H1 (cell line): ENCODE results near the gene RANBP9. TPM values are rescaled to one million over a fixed set of nuclear protein-coding genes. Genes with fewer than 3 reads are reported as not detected.

ENCODE experiments used
- CTCF ChIA-PET: fragments of 300-600 bp; sonication (Branson Sonifier 250); formaldehyde crosslinking; loops from one replicate; lab custom pipeline; 2021; ENCODE audit not compliant: partially characterized antibody; lab: Charles Lee
- POLR2A ChIA-PET: fragments of 300-600 bp; sonication (Branson Sonifier 250); formaldehyde crosslinking; loops from one replicate; lab custom pipeline; 2021; ENCODE audit warnings: inconsistent platforms; ENCODE audit not compliant: partially characterized antibody; lab: Charles Lee
- DNase-seq, 2 experiments: peaks; one replicate each; pipeline versions ENCODE4 v3.0.0 to v3.0.0-alpha.2; 2010 to 2022; ENCODE audit warnings: low spot score in 2 of 2, low read depth in 1 of 2, mixed read lengths in 1 of 2
- FAIRE-seq: peaks from 2 replicates; lab custom pipeline; 2011; peaks lifted over from hg19 to GRCh38; lab: Jason Lieb, UNC
- H2AFZ ChIP-seq: 2 replicates; pipeline ENCODE4 v1.8.1; 2012; ENCODE audit warnings: low read length, inconsistent platforms
- H2AK5ac ChIP-seq: 2 replicates; pipeline ENCODE4 v1.6.1; 2013; ENCODE audit warnings: low read depth, low read length
- H2BK120ac ChIP-seq: replicated peaks from 2 replicates; pipeline ENCODE3; 2013; ENCODE audit warnings: low read depth, low read length, inconsistent platforms
- H2BK12ac ChIP-seq: 2 replicates; pipeline ENCODE4 v1.6.1; 2013; ENCODE audit warnings: low read depth, low read length
- H2BK15ac ChIP-seq: 2 replicates; pipeline ENCODE4 v1.6.1; 2013; ENCODE audit warnings: low read length
- H2BK20ac ChIP-seq: 2 replicates; pipeline ENCODE4 v1.6.1; 2013; ENCODE audit warnings: low read length
- H2BK5ac ChIP-seq: 2 replicates; pipeline ENCODE4 v1.6.1; 2013; ENCODE audit warnings: low read depth, low read length
- H3K14ac ChIP-seq: 2 replicates; pipeline ENCODE4 v1.6.1; 2013; ENCODE audit warnings: inconsistent platforms; ENCODE audit not compliant: insufficient read length
- H3K18ac ChIP-seq: 2 replicates; pipeline ENCODE4 v1.6.1; 2013; ENCODE audit warnings: low read length; ENCODE audit errors: extremely low read depth
- H3K23ac ChIP-seq: 2 replicates; pipeline ENCODE4 v1.6.1; 2013; ENCODE audit warnings: inconsistent platforms; ENCODE audit not compliant: insufficient read length
- H3K23me2 ChIP-seq: 2 replicates; pipeline ENCODE4 v1.6.1; 2013; ENCODE audit warnings: low read depth, low read length
- H3K27ac ChIP-seq: 2 replicates; pipeline ENCODE4 v1.6.1; 2011; ENCODE audit warnings: low read depth, low read length, inconsistent platforms
- H3K27me3 ChIP-seq, 4 experiments: replicated peaks in 1 of 4; 1 replicate in 1 of 4; 2 replicates in 3 of 4; pipeline versions ENCODE4 v1.6.1 to v1.8.1; 2011 to 2013; ENCODE audit warnings: low read length in 3 of 4, mild to moderate bottlenecking in 3 of 4, inconsistent platforms in 2 of 4, mixed read lengths in 2 of 4, moderate library complexity in 1 of 4; ENCODE audit not compliant: control insufficient read depth in 3 of 4, insufficient read depth in 3 of 4; ENCODE audit errors: extremely low read depth in 1 of 4
- H3K36me3 ChIP-seq, 4 experiments: 2 replicates each; pipeline versions ENCODE4 v1.6.1 to v1.8.1; 2011 to 2013; ENCODE audit warnings: mild to moderate bottlenecking in 4 of 4, low read length in 3 of 4, moderate library complexity in 2 of 4, control low read depth in 1 of 4, inconsistent platforms in 1 of 4; ENCODE audit not compliant: insufficient read depth in 4 of 4, control insufficient read depth in 2 of 4
- H3K4ac ChIP-seq: replicated peaks from 2 replicates; pipeline ENCODE3; 2013; ENCODE audit warnings: low read length, low read depth, mixed read lengths, inconsistent platforms; ENCODE audit not compliant: insufficient read length
- H3K4me1 ChIP-seq, 4 experiments: replicated peaks in 1 of 4; 1 replicate in 1 of 4; 2 replicates in 3 of 4; pipeline versions ENCODE4 v1.6.1 to v1.8.1; 2011 to 2013; ENCODE audit warnings: low read length in 3 of 4, inconsistent platforms in 2 of 4, mixed read lengths in 1 of 4; ENCODE audit not compliant: insufficient read depth in 4 of 4, control insufficient read depth in 3 of 4
- H3K4me2 ChIP-seq, 2 experiments: 2 replicates each; pipeline versions ENCODE4 v1.6.1 to v1.8.1; 2011 to 2013; ENCODE audit warnings: low read depth in 2 of 2, low read length in 2 of 2, control low read depth in 1 of 2, inconsistent platforms in 1 of 2, mild to moderate bottlenecking in 1 of 2; ENCODE audit not compliant: insufficient read depth in 1 of 2
- H3K4me3 ChIP-seq, 4 experiments: fragments of 200-600, 300-600 bp in 1 of 4; sonication (generic), shearing (Covaris generic), sonication (Bioruptor Twin) in 1 of 4; 2 replicates each; pipeline versions ENCODE4 v1.5.1 to v1.8.1; 2011 to 2016; ENCODE audit warnings: low read length in 4 of 4, low read depth in 3 of 4, control low read depth in 2 of 4, inconsistent platforms in 2 of 4, mild to moderate bottlenecking in 2 of 4, mixed read lengths in 1 of 4, moderate library complexity in 1 of 4; ENCODE audit not compliant: insufficient read depth in 2 of 4; ENCODE audit errors: extremely low read depth in 1 of 4
- H3K56ac ChIP-seq: replicated peaks from 2 replicates; pipeline ENCODE3; 2013; ENCODE audit warnings: low read depth, mild to moderate bottlenecking, mixed read lengths, low read length, inconsistent platforms; ENCODE audit not compliant: insufficient read length
- H3K79me1 ChIP-seq: 2 replicates; pipeline ENCODE4 v1.6.1; 2013; ENCODE audit warnings: low read depth, low read length, control low read depth
- H3K79me2 ChIP-seq, 2 experiments: 2 replicates each; pipeline versions ENCODE4 v1.6.1 to v1.8.1; 2012 to 2013; ENCODE audit warnings: low read length in 2 of 2, mild to moderate bottlenecking in 2 of 2, inconsistent platforms in 1 of 2; ENCODE audit not compliant: insufficient read depth in 2 of 2, control insufficient read depth in 1 of 2
- H3K9ac ChIP-seq, 4 experiments: replicated peaks in 1 of 4; 1 replicate in 1 of 4; 2 replicates in 3 of 4; pipeline versions ENCODE4 v1.6.1 to v1.8.1; 2011 to 2013; ENCODE audit warnings: low read depth in 3 of 4, low read length in 3 of 4, control low read depth in 2 of 4, mild to moderate bottlenecking in 2 of 4, moderate library complexity in 2 of 4, inconsistent platforms in 1 of 4; ENCODE audit errors: extremely low read depth in 1 of 4
- H3K9me3 ChIP-seq, 2 experiments: 2 replicates each; pipeline versions ENCODE4 v1.6.1 to v1.8.1; 2012 to 2013; ENCODE audit warnings: mild to moderate bottlenecking in 2 of 2, moderate library complexity in 2 of 2, control low read depth in 1 of 2, inconsistent platforms in 1 of 2, low read depth in 1 of 2, low read length in 1 of 2, mixed read lengths in 1 of 2; ENCODE audit not compliant: insufficient read depth in 2 of 2
- H4K20me1 ChIP-seq, 2 experiments: replicated peaks in 1 of 2; 2 replicates each; pipeline versions ENCODE3 to v1.8.1; 2011 to 2013; ENCODE audit warnings: inconsistent platforms in 2 of 2, low read length in 2 of 2, mild to moderate bottlenecking in 1 of 2; ENCODE audit not compliant: insufficient read depth in 2 of 2, control insufficient read depth in 1 of 2
- H4K5ac ChIP-seq: 2 replicates; pipeline ENCODE4 v1.6.1; 2013; ENCODE audit warnings: low read length, low read depth, mixed read lengths, inconsistent platforms; ENCODE audit not compliant: insufficient read length
- H4K8ac ChIP-seq: 2 replicates; pipeline ENCODE4 v1.8.0; 2013; ENCODE audit warnings: mild to moderate bottlenecking, moderate library complexity, low read length, inconsistent platforms; ENCODE audit not compliant: insufficient read depth; ENCODE audit errors: extremely low read depth
- H4K91ac ChIP-seq: replicated peaks from 2 replicates; pipeline ENCODE3; 2013; ENCODE audit warnings: low read length, mixed read lengths, inconsistent platforms; ENCODE audit not compliant: insufficient read length
- ATF3 ChIP-seq: IDR thresholded peaks from 2 replicates; pipeline ENCODE4 v1.6.1; 2011; ENCODE audit warnings: low read depth, mild to moderate bottlenecking, low read length; ENCODE audit not compliant: insufficient read depth
- BRCA1 ChIP-seq: IDR thresholded peaks from 2 replicates; pipeline ENCODE4 v1.6.1; 2012; ENCODE audit warnings: low read depth, low read length, improper control_type of control experiment
- EP300 ChIP-seq, 2 experiments: IDR thresholded peaks; 1 replicate in 1 of 2; 2 replicates in 1 of 2; pipeline ENCODE4 v1.6.1; 2011 to 2012; ENCODE audit warnings: low read depth in 2 of 2, low read length in 2 of 2, mild to moderate bottlenecking in 2 of 2, borderline replicate concordance in 1 of 2, inconsistent platforms in 1 of 2, moderate library complexity in 1 of 2
- HDAC2 ChIP-seq, 2 experiments: fragments of 300-600 bp in 1 of 2; sonication (generic) in 1 of 2; IDR thresholded peaks; 2 replicates each; pipeline ENCODE4 v1.6.1; 2011 to 2012; ENCODE audit warnings: low read depth in 2 of 2, low read length in 2 of 2, mild to moderate bottlenecking in 2 of 2, moderate library complexity in 2 of 2, borderline replicate concordance in 1 of 2, inconsistent platforms in 1 of 2
- JUND ChIP-seq: IDR thresholded peaks from 2 replicates; pipeline ENCODE4 v1.6.1; 2011; ENCODE audit warnings: mild to moderate bottlenecking, improper control_type of control experiment, low read length
- KDM4A ChIP-seq: IDR thresholded peaks from one replicate; pipeline ENCODE4 v1.7.1; 2012; ENCODE audit warnings: low read depth, mild to moderate bottlenecking, moderate library complexity, low read length, inconsistent platforms; ENCODE audit not compliant: severe bottlenecking
- RBBP5 ChIP-seq: IDR thresholded peaks from 2 replicates; pipeline ENCODE4 v1.7.1; 2012; ENCODE audit warnings: low read depth, mild to moderate bottlenecking, inconsistent platforms, low read length, moderate library complexity, borderline replicate concordance
- RXRA ChIP-seq: IDR thresholded peaks from 2 replicates; pipeline ENCODE4 v1.6.1; 2011; ENCODE audit warnings: low read depth, mild to moderate bottlenecking, low read length, moderate library complexity; ENCODE audit not compliant: insufficient read depth
- SAP30 ChIP-seq: fragments of 300-600 bp; sonication (generic); IDR thresholded peaks from 2 replicates; pipeline ENCODE4 v1.7.1; 2012; ENCODE audit warnings: low read length, moderate library complexity, mild to moderate bottlenecking, inconsistent platforms; ENCODE audit not compliant: insufficient read depth, insufficient replicate concordance
- SP4 ChIP-seq: IDR thresholded peaks from 2 replicates; pipeline ENCODE4 v1.6.1; 2012; ENCODE audit warnings: low read length, inconsistent platforms
- TAF1 ChIP-seq: IDR thresholded peaks from 2 replicates; pipeline ENCODE4 v1.6.1; 2011; ENCODE audit warnings: mild to moderate bottlenecking, low read depth, low read length
- WGBS, 2 experiments: shearing (Covaris generic) in 1 of 2; methylation state at CpG; one replicate each; pipeline versions ENCODE4 v1.1.6 to v1.1.7; 2013 to 2015; ENCODE audit warnings: low lambda C conversion rate in 2 of 2, mixed read lengths in 2 of 2, inconsistent platforms in 1 of 2, low coverage in 1 of 2, missing lambda C conversion rate in 1 of 2; ENCODE audit not compliant: insufficient replicate concordance in 2 of 2, insufficient coverage in 1 of 2, insufficient read length in 1 of 2; ENCODE audit errors: extremely low coverage in 1 of 2, missing lambda C conversion rate in 1 of 2; 5-methylcytosine and 5-hydroxymethylcytosine counted together
- polyA plus RNA-seq, 7 experiments: library from polyadenylated mRNA; depleted of rRNA in 3 of 7; stranded (reverse) in 5 of 7; unstranded in 2 of 7; fragments of >200 nt in 5 of 7; fragments of 200-250 nt in 2 of 7; gene quantifications; 1 replicate in 5 of 7; 2 replicates in 1 of 7; 4 replicates in 1 of 7; pipeline versions ENCODE4 v1.2.1 to v1.2.3, GENCODE V29; 2011 to 2013; ENCODE audit warnings: missing spikeins in 2 of 7, mixed read lengths in 2 of 7
- total RNA-seq: library from RNA; stranded (reverse); fragmentation: NEBNext Ultra II Directional; extraction: Animal tissue kit (Norgen Biotek cat#: 25700); gene quantifications from 2 replicates; pipeline ENCODE4 v1.2.1, GENCODE V29; 2021
- TF ChIP-seq, protein P1 (sequence below): IDR thresholded peaks from 2 replicates; pipeline ENCODE4 v1.6.1; 2012; ENCODE audit warnings: inconsistent platforms

RANBP9 gene
- total and polyA plus RNA-seq, 2 of the 8 experiments (the other 6 are each of a cell fraction or from before 2014, with no cell fraction given), result 13.0 to 36.7 TPM

- no peak overlapping the region for H3K23ac ChIP-seq
- no peaks in the 10 kb centered on the region for H4K20me1 ChIP-seq
- no peak overlapping the region for H3K4ac ChIP-seq
- no peak overlapping the region for H3K9ac ChIP-seq
- no peak overlapping the region for H3K18ac ChIP-seq
- no peaks in the 10 kb centered on the region for H3K23me2 ChIP-seq
- no peak overlapping the region for H4K5ac ChIP-seq
- H2BK120ac ChIP-seq, result no peak overlapping the region
- no peak overlapping the region for H4K8ac ChIP-seq
- no peak overlapping the region for H3K27ac ChIP-seq
- no peaks in the 10 kb centered on the region for H3K9me3 ChIP-seq
- FAIRE-seq, result no peak
- no peak overlapping the region for H2BK15ac ChIP-seq
- H2BK12ac ChIP-seq, result no peak overlapping the region
- no peak overlapping the region for H3K4me2 ChIP-seq
- no peak overlapping the region for H3K4me3 ChIP-seq
- no peak overlapping the region for H4K91ac ChIP-seq
- ChIA-PET POLR2A (no interaction called here), CTCF (no interaction called here)
- H2BK5ac ChIP-seq, result no peak overlapping the region
- H2AK5ac ChIP-seq, result no peak overlapping the region
- no peak overlapping the region for H2AFZ ChIP-seq
- H3K4me1 ChIP-seq, result peaks cover 0 to 1% (median 0%) of the 10 kb centered on the region in 4 experiments; a peak in 1 of 7 replicates
- no peaks in the 10 kb centered on the region; a peak in 1 of 8 replicates for H3K36me3 ChIP-seq
- H3K79me2 ChIP-seq, result peaks cover 2 to 96% of the 10 kb centered on the region in 2 experiments; a peak in 3 of 4 replicates
- no peak for DNase-seq
- WGBS, 2 experiments, result 90% methylated on average over 5 of the region's 5 CpGs; no CpG with 5 or more reads in 1 of the 2 experiments
- no peak overlapping the region for H3K14ac ChIP-seq
- no peaks in the 10 kb centered on the region for H3K27me3 ChIP-seq
- H2BK20ac ChIP-seq, result no peak overlapping the region
- H3K56ac ChIP-seq, result no peak overlapping the region
- H3K79me1 ChIP-seq, result peaks cover 4% of the 10 kb centered on the region
- no peak for TF ChIP-seq SAP30
- no peak for TF ChIP-seq KDM4A
- TF ChIP-seq BRCA1, result no peak
- no peak for TF ChIP-seq RXRA
- no peak for TF ChIP-seq ATF3
- TF ChIP-seq, protein P1, sequence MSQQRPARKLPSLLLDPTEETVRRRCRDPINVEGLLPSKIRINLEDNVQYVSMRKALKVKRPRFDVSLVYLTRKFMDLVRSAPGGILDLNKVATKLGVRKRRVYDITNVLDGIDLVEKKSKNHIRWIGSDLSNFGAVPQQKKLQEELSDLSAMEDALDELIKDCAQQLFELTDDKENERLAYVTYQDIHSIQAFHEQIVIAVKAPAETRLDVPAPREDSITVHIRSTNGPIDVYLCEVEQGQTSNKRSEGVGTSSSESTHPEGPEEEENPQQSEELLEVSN, result no peak
- TF ChIP-seq RBBP5, result no peak
- TF ChIP-seq HDAC2 (IDR thresholded peaks at IDR 0.05; ENCODE audit: borderline replicate concordance in 1 of 2, low read depth in 2 of 2, low read length in 2 of 2), result no peak
- no peak for TF ChIP-seq EP300 (IDR thresholded peaks at IDR 0.05; ENCODE audit: borderline replicate concordance in 1 of 2, low read depth in 2 of 2, low read length in 2 of 2)
- TF ChIP-seq SP4, result no peak
- TF ChIP-seq TAF1, result no peak
- TF ChIP-seq JUND, result no peak
Measured at GRCh38 chr6:13669476-13669875, 42.2 kb downstream of the RANBP9 start.
